ENCODE data around the gene IRX1.

Gene IRX1

GRCh38 chr5:3600106-3601060 lies 4.8 kb downstream of the IRX1 start:
- no peak for DNase-seq (ENCODE audit: low read depth)

GRCh38 chr5:3601061-3601710 lies 5.6 kb downstream of the IRX1 start:
- DNase-seq (ENCODE audit: low read depth) = no peak

GRCh38 chr5:3601911-3602782 lies 6.5 kb downstream of the IRX1 start:
- DNase-seq (ENCODE audit: low read depth) = no peak

GRCh38 chr5:3602785-3603502 lies 7.3 kb downstream of the IRX1 start:
- DNase-seq (ENCODE audit: low read depth) = no peak

- DNase-seq (ENCODE audit: low read depth) = no peak
These were observed 8.9 kb downstream of the IRX1 start for GRCh38 chr5:3604501-3604900.

GRCh38 chr5:3605298-3606010 lies 9.8 kb downstream of the IRX1 start:
- no peak for DNase-seq (ENCODE audit: low read depth)

- no peak for DNase-seq (ENCODE audit: low read depth)
These were observed 10.6 kb downstream of the IRX1 start for GRCh38 chr5:3606121-3606831.

- no peak for DNase-seq (ENCODE audit: low read depth)
These were observed 12.0 kb downstream of the IRX1 start for GRCh38 chr5:3607541-3608181.

GRCh38 chr5:3609120-3609681 lies 13.6 kb downstream of the IRX1 start:
- DNase-seq (ENCODE audit: low read depth) = no peak

- DNase-seq (ENCODE audit: low read depth) = no peak
These were observed 17.0 kb downstream of the IRX1 start for GRCh38 chr5:3612591-3613042.

GRCh38 chr5:3613726-3614125 lies 18.1 kb downstream of the IRX1 start:
- DNase-seq (ENCODE audit: low read depth) = no peak

GRCh38 chr5:3615217-3615616 lies 19.6 kb downstream of the IRX1 start:
- no peak for DNase-seq (ENCODE audit: low read depth)

GRCh38 chr5:3615829-3616228 lies 20.2 kb downstream of the IRX1 start:
- DNase-seq (ENCODE audit: low read depth) = no peak

- no peak for DNase-seq (ENCODE audit: low read depth)
These were observed 23.9 kb downstream of the IRX1 start for GRCh38 chr5:3619579-3619978.

- no peak for DNase-seq (ENCODE audit: low read depth)
These were observed 27.3 kb downstream of the IRX1 start for GRCh38 chr5:3622961-3623360.

- no peak for DNase-seq (ENCODE audit: low read depth)
These were observed 30.0 kb downstream of the IRX1 start for GRCh38 chr5:3625626-3626025.

GRCh38 chr5:3634061-3634460 lies 38.4 kb downstream of the IRX1 start:
- no peak for DNase-seq (ENCODE audit: low read depth)

- DNase-seq (ENCODE audit: low read depth) = no peak
These were observed 43.5 kb downstream of the IRX1 start for GRCh38 chr5:3639175-3639574.

- no peak for DNase-seq (ENCODE audit: low read depth)
These were observed 46.6 kb downstream of the IRX1 start for GRCh38 chr5:3642231-3642630.
